GM19035 (cell line): ENCODE data around the gene ZNF652.
"Not testable (repeated sequence)": the region's sequence is repeated elsewhere in the genome, so short reads cannot be mapped to it uniquely, and the experiment has no call there.

Source experiments
- ATAC-seq: cut with Tn5 transposase; IDR thresholded peaks from one replicate; pipeline ENCODE4 v1.9.1; 2021; ENCODE audit not compliant: unreplicated experiment

ZNF652 gene

GRCh38 chr17:49361902-49362722 lies at the start of gene ZNF652:
ZNF652 (minus strand) TSS chr17:49362250; CDS start chr17:49317725, 44,525 bp downstream.
- peak; percentile 65 for ATAC-seq

- no peak for ATAC-seq
These were observed 47.0 kb upstream of the ZNF652 start for GRCh38 chr17:49409066-49409465.

DNA sequence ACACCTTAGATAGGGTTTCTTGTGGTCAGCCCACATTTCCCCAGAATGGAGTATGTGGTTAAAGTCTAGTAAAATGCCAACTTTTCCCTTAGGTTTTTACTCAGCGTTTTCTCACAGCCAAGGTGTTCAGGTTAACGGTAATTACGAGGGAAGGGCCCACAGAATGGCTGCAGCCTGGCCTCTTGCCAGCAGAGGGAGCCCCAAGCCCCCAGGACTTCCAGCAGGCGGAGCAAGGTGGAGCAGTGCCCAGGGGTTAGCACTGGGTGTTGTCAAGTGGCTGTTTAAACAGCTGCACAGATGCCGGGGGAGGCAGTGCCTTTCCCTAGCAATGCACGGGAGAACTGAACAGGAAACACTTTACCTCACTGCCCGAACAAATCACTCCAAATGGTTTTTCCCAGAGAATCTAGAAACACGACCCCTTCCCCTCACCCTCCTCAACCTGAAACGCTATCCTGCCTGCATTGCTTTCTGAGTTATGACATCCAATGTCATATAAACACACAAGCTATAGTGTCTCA lies 46.0 kb upstream of the ZNF652 start:
- ATAC-seq: no peak

- ATAC-seq: no peak
These were observed 45.0 kb upstream of the ZNF652 start for GRCh38 chr17:49407086-49407485.

DNA sequence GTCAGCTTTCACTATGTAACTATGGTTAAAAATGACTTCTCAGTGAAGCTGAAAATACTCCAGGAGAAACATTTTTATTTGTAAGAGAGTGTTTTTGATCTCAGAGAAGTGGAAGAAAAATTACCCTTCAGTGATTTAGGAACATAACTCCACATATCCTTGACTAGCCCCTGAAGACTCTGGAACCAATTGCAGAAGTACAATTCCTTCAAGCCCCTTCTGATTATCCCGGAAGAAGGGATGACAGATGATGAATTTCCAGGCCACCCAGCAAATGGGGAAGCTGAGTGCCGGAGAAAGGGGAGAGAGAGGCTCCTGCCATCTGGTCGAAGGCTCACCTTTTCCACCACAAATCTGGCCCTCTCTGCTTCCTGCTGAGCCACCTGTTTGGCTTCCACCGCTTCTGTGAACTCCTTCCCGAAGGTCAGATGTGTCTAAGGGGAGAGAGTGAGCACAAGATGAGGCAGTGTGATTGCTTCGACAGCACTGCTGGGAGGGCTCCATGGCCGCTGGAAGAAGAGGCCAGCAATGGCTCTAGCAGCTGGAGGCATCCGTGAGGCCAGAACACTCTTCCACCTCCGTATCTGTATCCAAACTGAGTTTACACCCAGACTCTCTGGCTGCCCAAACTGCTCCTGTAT lies 44.5 kb upstream of the ZNF652 start:
- ATAC-seq: no peak

GRCh38 chr17:49404906-49405305 lies 42.9 kb upstream of the ZNF652 start:
- no peak for ATAC-seq

- no peak for ATAC-seq
These were observed 42.3 kb upstream of the ZNF652 start for GRCh38 chr17:49404361-49404760.

DNA sequence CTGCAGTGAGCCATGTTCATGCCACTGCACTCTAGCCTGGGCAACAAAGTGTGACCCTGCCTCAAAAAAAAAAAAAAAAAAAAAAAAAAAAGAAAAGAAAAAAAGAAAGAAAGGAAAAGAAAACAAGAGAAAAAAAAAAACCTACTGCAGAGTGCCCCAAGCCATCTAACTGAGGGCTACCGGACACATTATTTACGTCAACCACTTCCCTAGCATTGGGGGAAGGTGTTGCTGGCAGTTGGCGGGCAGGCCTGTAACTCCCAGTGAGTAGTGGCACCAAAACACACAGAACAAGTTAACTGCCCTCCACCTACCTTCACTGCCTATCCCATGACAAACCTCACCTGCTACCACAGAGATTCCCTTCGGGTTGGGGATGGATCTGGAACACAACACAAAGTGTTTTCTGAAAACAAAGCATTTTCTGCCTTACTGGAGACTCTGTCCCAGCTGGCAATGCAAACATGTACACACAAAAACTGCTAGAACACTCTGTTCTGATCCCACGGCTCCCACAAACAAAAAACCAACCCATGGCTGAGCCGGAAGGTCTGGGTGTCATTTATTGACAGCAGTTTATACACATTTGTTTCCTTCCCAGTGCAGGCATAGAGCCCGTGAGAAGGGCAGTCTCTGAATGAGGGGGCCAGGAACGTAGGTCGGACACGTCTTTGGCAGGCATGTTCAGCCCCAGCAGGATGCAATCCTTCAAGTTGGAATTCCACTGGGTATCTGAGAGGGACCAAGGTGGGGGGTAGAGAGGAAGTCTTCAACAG lies 41.7 kb upstream of the ZNF652 start:
- ATAC-seq: no peak

- ATAC-seq: no peak
These were observed 40.7 kb upstream of the ZNF652 start for GRCh38 chr17:49402706-49403105.

GRCh38 chr17:49401971-49402611 lies 40.0 kb upstream of the ZNF652 start:
- ATAC-seq: no peak

DNA sequence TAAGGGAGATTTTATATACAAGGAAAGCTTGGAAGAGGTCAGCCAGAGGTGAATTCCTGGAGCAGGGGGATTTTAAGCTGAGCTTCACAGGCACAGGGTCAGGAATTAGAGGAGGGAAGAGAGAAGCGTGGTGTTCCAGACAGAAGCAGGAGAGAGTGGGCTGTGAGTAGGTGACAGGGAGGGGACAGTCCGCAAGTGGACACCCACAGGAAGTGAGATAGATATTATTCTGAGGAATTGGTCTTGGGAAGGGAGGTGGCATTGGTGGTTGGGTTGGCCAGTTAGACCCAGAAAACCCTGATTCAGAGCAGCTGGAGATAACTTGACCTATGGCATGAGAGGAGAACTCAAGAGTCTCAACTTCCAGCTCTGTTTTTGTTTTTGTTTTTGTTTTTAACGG lies 37.9 kb upstream of the ZNF652 start:
- no peak for ATAC-seq

GRCh38 chr17:49397586-49397985 lies 35.5 kb upstream of the ZNF652 start:
- ATAC-seq: no peak

GRCh38 chr17:49393491-49394255 lies 31.6 kb upstream of the ZNF652 start:
- ATAC-seq: no peak

DNA sequence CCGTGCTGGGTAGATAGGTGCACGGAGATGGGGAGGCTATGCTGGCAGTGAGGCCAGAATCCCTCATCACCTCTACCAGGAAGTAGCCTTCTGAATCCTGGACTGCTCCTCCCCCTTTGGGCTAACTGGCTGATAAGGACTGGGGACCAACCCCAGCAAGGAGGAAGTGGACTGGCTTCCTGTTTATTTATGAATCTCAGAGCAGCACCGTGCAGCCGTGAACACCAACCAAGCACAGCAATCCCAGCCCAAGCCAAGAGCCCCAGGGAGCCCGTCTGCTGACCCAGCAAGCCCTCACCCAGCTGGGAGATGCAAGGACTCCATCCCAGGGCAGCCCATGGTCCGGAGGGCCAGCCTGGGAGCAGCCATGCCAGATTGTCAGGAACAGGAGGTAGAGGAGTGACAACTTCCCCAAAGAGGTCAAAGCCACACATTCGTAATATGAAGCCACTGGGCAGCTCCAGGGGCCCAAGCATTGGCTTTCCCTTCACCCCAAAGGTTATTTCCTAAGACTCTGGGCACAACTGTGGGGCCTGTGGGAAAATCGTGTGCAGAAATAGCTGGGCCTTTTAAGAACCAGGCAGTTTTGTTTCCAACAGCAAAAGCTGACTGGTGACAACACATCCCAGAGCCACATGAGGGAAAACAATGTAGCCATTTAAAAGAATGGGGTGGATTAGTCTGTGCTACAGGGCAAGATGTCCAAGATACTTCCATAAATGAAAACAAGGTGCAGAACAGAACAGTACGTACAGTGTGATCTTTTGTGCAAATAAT lies 28.7 kb upstream of the ZNF652 start:
- no peak for ATAC-seq

DNA sequence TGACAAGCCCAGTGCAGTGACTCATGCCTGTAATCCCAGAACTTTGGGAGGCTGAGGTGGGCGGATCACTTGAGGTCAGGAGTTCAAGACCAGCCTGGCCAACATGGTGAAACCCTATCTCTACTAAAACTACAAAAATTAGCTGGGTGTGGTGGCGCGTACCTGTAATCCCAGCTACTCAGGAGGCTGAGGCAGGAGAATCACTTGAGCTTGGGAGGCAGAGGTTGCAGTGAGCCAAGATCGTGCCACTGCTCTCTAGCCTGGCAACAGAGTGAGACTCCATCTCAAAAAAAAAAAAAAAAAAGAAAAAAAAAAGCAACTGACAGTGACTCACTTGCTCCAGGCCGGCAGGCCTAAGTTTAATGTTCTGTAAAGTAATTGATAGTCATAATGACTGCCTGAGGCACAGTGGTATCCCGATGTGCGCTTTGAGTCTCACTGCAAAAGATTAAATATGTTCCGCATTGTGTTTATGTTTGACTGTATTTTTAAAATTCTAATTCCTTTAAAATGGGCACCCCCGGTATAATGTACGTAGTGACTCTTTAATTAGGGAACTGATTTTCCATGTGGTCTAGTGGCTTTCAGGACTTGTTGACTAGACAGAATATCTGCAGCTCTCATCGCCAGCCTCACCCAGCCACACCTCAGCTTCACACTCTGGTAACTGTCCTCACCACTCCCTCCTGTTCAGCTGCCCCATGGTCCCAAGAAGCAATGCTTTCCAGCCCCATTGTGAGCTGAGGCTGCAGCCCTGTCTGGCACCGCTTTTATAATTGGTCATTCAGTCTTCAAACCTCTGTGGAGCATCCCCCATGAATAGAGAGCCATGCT lies 27.7 kb upstream of the ZNF652 start:
- not testable (repeated sequence) for ATAC-seq

- ATAC-seq: no peak
These were observed 26.9 kb upstream of the ZNF652 start for GRCh38 chr17:49388692-49389513.

- ATAC-seq: no peak
These were observed 26.2 kb upstream of the ZNF652 start for GRCh38 chr17:49388290-49388640.
